Erythroblast (primary cell): Measurements from ENCODE around the gene RC3H1.

Experiments used
- GATA1 ChIP-seq: IDR thresholded peaks from 2 replicates; pipeline ENCODE4 v1.6.1; 2011; ENCODE audit warnings: low read depth, mild to moderate bottlenecking, control low read depth, low read length, moderate library complexity
- POLR2A ChIP-seq: IDR thresholded peaks from 2 replicates; pipeline ENCODE4 v1.6.1; 2011; ENCODE audit warnings: mild to moderate bottlenecking, low read length

GRCh38 chr1:174040387-174040786, 18.2 kb upstream of the RC3H1 start:
- no peak for TF ChIP-seq POLR2A
- no peak for TF ChIP-seq GATA1
